ENCODE measurements around the gene RNF150. TPM values are rescaled to one million over a fixed set of nuclear protein-coding genes. Genes with fewer than 3 reads are reported as not detected.

Gene RNF150
- total and polyA plus RNA-seq, 8 donors, result 1.9 to 15.2 (median 14.1) TPM

DNA sequence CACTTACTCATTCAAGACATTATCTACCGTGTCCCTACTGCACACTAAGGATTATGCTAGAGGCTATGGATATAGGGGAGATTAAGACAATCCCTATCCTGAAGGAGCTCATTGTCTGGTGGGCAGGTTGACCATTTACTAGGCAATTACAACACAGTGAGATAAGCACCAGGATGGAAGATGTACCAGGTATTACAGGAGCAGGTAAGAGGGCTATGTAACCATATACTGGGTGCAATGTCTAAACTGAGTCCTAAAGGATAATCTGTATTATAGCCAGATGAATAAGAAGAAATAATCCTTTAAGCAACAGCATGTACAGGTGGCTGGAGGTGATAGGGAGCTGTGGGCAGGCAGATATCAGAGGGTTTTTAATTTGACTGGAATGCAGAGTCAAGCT is 263.8 kb downstream of the RNF150 start:
- Histone ChIP-seq H3K27ac (no peak overlapping the region), H3K4me3 (no peak overlapping the region), H3K9me3 (no peaks in the 10 kb centered on the region), H3K36me3 (no peaks in the 10 kb centered on the region), H3K4me1 (no peaks in the 10 kb centered on the region), H3K27me3 (no peaks in the 10 kb centered on the region)
- no peak for DNase-seq
- TF ChIP-seq CTCF (IDR thresholded peaks at IDR 0.05), result no peak
- ATAC-seq, result no peak
- intact Hi-C loops (cut with DNase I), result no loop called here

GRCh38 chr4:140867356-140867755 is 265.9 kb downstream of the RNF150 start:
- Histone ChIP-seq H3K9me3 (no peaks in the 10 kb centered on the region), H3K27ac (no peak overlapping the region), H3K4me1 (no peaks in the 10 kb centered on the region), H3K27me3 (no peaks in the 10 kb centered on the region), H3K36me3 (no peaks in the 10 kb centered on the region), H3K4me3 (no peak overlapping the region)
- intact Hi-C loops (cut with DNase I), result no loop called here
- ATAC-seq (no peak), DNase-seq (no peak)
- TF ChIP-seq CTCF (IDR thresholded peaks at IDR 0.05), result no peak

DNA sequence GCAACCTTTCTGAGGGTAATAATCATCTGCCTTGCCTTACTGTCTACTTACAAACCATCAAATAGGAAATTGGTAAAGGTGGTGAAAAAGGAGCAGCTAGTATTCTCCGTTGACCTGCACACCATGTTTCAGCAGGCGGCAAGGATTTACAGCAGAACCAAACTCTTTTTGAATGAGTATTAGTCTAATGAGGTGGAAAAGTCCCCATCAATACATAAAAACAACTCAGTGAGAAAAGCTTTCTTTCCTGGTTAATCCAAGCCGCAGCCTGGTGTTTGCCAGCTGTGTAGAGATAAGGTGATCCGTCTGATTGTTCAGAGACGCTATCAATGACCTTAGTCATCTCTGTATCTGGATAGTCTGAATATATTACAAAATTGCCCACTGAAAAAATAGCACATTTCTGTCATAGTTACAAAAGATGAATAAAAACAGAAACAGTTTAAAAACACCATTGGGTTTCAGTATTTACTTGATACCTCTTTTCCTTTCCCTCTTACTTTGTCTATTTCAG is 266.7 kb downstream of the RNF150 start:
- Histone ChIP-seq H3K27ac (no peak overlapping the region), H3K9me3 (no peaks in the 10 kb centered on the region), H3K4me1 (no peaks in the 10 kb centered on the region), H3K36me3 (no peaks in the 10 kb centered on the region), H3K27me3 (no peaks in the 10 kb centered on the region), H3K4me3 (no peak overlapping the region)
- ATAC-seq (no peak), DNase-seq (no peak)
- intact Hi-C loops (cut with DNase I), result no loop called here
- TF ChIP-seq CTCF (IDR thresholded peaks at IDR 0.05), result no peak

GRCh38 chr4:140865253-140866217 is 267.7 kb downstream of the RNF150 start:
- Histone ChIP-seq H3K27me3 (no peaks in the 10 kb centered on the region), H3K4me3 (no peak overlapping the region), H3K9me3 (no peaks in the 10 kb centered on the region), H3K27ac (no peak overlapping the region), H3K4me1 (no peaks in the 10 kb centered on the region), H3K36me3 (no peaks in the 10 kb centered on the region)
- DNase-seq, result no peak
- TF ChIP-seq CTCF (IDR thresholded peaks at IDR 0.05), result no peak
- intact Hi-C loops (cut with DNase I), result no loop called here
- ATAC-seq, result no peak

- no peaks in the 10 kb centered on the region for H3K27me3 ChIP-seq
- no peaks in the 10 kb centered on the region for H3K4me1 ChIP-seq
- H3K27ac ChIP-seq, result no peak overlapping the region
- DNase-seq (no peak), ATAC-seq (no peak)
- no peak for TF ChIP-seq CTCF (IDR thresholded peaks at IDR 0.05)
- intact Hi-C loops (cut with DNase I), result loop anchor here in 1 of 2 donors (5.0 kb wide), 1 partner anchor 269 kb away; the partner anchor contains the start of gene RNF150
- H3K4me3 ChIP-seq, result no peak overlapping the region
- no peaks in the 10 kb centered on the region for H3K9me3 ChIP-seq
- no peaks in the 10 kb centered on the region for H3K36me3 ChIP-seq
These were observed 270.1 kb downstream of the RNF150 start for GRCh38 chr4:140863197-140863596.
